Uterus (tissue), 2 donors: Measurements from ENCODE around the gene ABL1.

Experiments used
- CTCF ChIP-seq, 4 experiments: fragments of 200-600 bp in 2 of 4; fragments of 450-650 bp in 2 of 4; sonication (generic) in 2 of 4; IDR thresholded peaks; one replicate each; pipeline ENCODE4 v1.5.1; 2016 to 2019; ENCODE audit warnings: antibody characterized with exemption in 4 of 4, mild to moderate bottlenecking in 2 of 4, moderate library complexity in 1 of 4
- POLR2A ChIP-seq, 2 donors: fragments of 450-650 bp; IDR thresholded peaks; one replicate each; pipeline ENCODE4 v1.6.1; 2016; ENCODE audit warnings: antibody characterized with exemption in 2 of 2, mild to moderate bottlenecking in 1 of 2, moderate library complexity in 1 of 2

GRCh38 chr9:130892477-130893304, 57.6 kb downstream of the ABL1 start:
- TF ChIP-seq POLR2A (IDR thresholded peaks at IDR 0.05) = no peak
- no peak for TF ChIP-seq CTCF (IDR thresholded peaks at IDR 0.05)
